NCI-H748 (cell line): ENCODE data around the gene TCF23.

Experiments
- DNase-seq: peaks from one replicate; lab custom pipeline; 2025; ENCODE audit not compliant: unreplicated experiment; lab: John Stamatoyannopoulos, UW

TCF23 gene

DNA sequence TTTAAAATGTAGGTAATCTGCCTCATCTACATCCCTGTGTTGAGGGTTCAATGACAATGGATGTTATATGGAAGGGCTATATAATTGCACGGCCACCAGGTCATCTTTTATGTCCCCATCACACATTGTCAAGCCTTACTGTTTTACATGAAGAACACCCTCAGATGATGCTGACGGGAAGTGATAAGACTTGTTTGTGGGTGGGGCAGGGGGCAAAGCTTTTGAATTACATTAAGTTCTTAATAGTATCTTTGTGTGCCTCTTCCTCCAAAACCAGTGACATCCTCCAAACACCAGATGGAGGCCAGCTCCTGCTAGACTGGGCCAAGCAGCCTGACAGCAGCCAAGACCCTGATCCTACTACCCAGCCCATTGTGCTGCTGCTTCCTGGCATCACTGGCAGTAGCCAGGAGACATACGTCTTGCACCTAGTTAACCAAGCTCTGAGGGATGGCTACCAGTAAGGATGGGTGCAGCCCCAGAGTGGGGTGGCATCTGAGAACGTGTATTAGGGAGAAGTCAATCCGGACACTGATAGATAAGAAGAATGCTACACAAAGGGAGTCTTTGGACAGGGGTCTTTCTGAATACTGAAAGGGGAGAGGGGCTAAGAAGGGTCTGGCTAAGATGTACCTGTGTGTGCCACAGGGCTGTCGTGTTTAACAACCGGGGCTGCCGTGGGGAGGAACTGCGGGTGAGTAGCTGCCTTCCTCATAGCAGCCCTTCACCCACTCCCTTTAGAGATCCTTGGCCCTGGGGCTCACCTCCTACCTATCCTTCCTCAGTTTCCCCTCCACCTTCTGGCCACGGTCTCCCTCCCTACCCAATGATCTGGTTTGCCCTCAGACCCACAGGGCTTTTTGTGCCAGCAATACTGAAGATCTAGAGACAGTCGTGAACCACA lies 19.9 kb upstream of the TCF23 start:
- DNase-seq: no peak

DNA sequence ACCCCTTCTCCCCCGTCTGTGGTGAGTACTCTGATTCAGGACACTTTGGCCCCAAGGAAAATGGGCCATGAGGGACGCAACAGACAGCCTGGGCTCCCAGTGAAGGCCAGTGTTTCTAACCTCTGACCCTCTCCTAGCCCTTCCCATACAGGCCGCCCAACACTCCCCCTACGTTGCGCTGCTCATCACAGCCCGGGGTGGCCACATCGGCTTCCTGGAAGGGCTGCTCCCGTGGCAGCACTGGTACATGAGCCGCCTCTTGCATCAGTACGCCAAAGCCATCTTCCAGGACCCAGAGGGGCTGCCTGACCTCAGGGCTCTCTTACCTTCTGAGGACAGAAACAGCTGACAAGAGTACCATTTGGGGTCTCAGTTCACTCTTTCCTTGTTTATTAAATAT lies 18.4 kb upstream of the TCF23 start:
- DNase-seq: no peak

DNA sequence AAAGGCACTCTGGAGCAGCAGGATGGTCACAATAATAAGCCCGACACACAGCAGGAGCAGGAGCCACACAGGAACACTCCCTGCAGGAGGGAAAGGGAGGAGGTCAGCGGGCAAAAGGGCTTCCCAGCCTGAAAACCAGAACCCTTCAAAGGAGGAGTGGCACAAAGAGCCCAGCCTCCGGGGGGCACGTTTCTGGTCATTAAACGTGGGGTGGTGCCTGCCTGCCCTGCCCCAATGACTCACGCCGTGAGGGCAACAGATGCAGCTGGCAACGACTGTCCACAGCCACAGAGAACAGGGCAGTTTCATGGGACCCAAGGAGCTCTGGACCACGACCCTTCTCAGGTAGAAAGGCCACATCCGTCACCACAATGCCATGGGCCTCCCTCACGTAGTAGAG lies 17.4 kb upstream of the TCF23 start:
- no peak for DNase-seq

DNA sequence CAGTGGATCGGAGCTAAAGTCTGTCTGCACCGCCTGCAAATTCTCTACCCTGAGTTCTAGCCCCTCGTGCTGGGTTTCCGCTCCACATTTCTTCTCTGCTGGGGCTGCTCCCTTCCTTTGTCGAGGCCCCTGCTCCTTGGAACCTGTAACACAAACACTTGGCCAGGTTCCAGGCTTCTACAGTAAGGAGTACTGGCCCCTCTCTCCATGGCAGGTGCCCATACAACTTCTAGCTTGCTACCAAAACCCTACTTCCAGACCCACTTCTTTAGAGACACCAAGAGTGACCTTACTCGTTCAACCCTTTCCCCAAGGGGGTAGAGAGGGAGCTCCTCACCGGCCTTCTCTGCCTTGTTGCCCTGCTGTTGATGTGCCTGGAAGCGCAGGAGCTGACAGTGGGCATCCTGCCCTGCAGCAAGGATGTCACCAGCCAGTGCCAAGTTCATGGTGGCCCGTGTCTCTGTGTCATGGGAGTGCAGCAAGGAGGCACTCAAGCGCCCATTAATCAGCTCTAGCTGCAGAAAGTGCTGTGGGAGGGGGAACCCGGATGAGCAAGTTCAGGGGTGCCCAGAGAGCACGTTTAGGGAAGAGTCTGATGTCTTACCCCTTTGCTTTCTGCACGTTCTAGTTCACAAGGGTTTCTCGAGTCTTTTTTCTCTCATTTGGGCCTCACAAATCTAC lies 15.5 kb upstream of the TCF23 start:
- DNase-seq: no peak

DNA sequence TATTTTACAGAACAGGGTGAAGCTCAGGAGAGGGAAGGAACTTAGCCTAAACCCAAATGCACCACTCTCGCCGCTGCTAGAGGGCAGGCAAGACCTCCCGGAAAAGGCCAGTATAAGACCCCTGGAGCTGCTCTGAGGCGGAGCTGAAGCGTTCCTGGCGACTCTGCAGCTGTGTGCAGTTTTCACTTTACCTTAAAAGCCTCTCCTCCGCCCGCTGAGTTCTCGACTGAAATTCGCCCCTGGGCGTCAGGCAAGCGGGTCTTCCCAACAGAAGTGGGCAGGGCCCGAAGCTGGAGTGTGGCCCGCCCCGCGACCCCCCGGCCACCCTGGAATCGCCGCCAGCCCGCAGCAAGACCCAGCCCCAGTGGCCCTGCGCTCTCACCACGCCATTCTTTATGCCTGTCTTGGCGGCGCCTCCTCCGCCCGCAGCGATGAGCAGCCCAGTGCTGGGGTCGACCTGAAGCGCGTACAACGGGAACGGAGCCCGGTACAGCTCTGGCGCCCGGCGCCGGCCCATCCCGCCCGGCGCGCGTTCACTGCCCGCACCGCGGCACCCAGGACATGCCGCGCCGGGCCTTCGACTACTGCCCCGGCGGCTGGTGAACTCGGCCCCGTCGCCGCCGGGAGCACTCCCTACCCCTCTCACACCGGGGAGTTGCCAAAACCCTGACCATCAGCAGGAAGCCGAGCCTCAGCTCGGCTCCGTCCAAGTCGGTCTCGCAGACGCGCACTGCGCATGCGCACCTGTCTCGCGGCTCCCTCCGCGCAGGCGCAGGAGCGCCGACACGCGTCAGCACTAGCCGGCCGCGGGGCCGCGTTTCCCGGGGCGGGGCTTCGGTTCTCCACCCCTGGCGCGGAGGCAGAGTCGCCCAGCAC lies 14.7 kb upstream of the TCF23 start, which contains the start of gene PREB:
Gene PREB (minus strand): TSS at position 732 of the 876 bp plus-strand sequence. CDS start 215 bp downstream, at position 517.
- DNase-seq: peak; percentile 97

DNA sequence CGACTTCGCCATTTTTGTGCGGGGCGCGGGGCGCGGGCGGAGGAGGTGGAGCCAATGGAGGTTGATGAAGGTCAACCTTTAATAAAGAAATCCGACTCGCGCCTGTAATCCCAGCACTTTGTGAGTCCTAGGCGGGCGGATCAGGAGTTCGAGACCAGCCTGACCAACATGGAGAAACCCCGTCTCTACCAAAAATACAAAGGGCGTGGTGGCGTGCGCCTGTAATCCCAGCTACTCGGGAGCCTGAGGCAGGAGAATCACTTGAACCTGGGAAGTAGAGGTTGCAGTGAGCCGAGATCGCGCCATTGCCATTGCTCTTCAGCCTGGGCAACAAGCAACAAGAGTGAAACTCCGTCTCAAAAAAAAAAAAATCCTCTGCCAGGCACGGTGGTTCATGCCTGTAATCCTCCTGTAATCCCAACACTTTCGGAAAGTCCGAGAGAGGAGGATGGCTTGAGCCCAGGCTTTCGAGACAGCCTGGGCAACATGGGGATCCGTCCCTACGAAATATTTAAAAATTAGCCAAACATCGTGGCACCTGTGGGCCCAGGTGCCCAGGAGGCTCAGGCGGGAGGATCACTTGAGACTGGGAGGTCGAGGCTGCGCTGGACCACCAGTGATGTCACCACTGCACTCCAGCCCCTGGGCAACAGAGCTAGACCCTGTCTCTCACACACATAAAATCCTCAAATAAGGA lies 13.9 kb upstream of the TCF23 start:
- no peak for DNase-seq

DNA sequence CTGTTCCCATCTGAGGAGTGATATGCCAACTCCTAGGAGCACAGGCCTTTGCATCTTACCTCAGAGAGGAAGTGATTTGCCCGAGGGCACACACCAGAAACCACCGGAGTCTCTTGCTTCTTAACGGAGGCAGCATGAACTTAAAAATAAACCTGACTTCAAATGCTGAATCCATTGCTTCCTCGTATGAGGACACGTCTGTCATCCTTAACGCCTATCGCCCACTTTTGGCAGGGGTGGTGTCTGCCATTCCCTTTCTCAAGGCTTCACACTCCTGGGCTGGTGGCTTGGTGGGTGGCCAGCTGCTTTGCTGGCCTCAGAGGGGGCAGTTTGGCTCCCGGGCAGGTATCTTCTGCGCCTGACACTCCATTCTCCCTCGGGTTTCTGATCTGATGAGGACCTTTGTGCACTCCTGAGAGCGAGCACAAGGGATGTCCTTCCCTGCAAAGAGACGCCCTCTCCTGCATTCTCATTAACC lies 13.3 kb upstream of the TCF23 start:
- no peak for DNase-seq

DNA sequence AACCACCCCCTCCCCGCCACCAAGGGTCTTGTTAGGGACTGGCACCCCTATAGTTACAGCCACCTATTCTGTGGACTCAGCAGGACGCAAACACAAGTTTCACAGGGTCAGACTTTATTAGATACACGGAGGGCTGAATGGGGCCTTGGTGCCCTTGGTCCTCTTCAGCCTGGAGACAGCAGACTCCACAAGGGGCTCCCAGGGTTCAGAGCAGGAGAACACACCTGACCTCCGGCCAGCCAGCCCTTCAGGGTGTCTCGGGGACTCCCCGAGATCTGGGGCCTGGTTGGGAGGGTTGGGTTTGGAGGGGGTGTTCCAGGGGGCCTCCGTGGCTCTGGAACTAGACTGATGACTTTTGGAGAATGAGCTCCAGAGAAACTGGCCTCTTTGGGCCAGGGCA lies 12.1 kb upstream of the TCF23 start:
- no peak for DNase-seq

DNA sequence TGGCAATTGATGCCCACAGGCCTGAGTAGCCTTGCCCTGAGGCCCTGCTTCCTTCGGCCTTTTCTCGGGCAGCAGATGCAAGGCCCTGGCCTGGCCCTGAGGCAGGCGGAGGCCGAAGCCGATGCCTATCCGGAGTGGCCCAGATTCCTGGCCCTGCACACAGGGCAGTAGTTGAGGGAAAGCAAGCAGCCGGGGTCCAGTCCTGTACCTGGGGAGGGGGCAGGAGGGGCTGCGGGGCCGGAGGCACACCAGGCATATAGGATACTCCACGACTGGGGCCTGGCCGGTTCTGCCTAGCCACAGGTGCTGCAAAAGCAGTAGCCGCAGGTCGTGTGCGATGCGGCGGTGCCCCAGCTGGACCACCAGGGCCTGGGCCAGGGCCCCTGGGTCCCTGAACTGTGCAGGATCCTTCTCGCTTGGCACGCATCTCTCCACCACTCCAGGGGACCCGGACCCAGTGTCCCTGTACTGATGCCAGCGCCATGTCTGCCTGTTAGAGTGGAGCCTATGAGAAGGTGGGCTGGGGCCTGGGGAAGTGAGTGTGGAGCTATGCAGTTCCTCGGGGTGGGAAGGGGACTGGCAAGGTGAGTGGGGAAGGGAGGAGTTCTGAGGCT lies 11.4 kb upstream of the TCF23 start:
- DNase-seq: no peak

DNA sequence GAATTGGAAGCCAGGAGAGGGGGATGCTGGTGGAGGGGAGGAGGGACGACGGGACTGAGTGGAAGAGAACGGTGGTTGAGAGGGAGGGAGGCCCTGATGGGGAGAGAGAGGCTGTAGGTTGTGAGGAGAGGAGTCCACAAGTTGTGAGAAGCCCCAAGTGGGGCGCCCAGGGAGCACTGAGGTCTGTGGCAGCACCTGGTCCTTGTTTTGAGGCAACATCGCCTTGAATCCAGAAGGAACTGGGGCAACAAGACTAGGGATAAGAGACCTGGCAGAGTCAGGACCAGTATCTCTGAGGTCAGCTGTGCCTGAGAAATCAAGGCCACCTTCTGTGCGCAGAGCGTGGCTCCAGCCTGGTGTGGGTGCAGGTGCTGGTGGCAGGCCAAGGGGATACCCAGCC lies 10.7 kb upstream of the TCF23 start:
- DNase-seq: no peak

DNA sequence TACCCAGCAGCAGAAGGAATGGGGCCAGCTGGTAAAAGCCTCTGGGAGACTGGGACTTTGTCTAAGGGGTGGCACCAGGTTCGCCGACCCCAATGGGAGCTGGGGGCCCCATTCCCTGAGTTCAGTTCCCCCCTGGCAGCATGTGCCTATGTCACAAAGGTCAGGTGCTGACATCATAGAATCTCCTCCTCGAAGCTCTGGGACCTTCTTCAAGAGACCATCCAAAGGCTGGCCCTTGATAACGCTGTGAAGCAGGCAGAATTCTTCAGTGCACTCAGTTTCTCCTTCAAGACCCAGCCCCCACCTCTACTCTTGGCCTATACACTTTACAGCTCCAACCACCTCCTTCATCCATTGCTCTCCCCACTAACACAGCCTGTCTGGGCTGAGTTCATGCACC lies 9.5 kb upstream of the TCF23 start, which contains the start of gene PRR30:
Gene PRR30 (minus strand): TSS at position 101 of the 400 bp plus-strand sequence. CDS start 1,081 bp downstream, outside the sequence.
- DNase-seq: no peak

DNA sequence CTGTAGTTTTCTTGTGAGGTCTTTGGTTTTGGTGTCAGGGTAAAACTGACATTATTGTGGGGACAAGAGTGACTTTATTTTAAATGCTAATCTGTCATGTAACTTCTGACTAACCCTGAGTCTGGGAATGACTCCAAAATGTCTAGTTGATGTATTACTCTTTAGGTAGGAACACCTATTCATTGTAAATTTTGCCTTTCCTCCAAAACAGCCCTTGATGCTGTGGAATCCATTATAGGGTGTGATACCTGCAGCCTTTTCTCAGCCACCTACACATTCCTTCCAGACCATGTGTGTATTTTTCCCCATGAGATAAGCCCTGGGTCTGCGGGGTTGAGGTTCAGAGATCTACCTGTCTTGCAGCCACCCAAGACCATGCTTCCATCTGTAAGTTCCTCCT lies 5.5 kb upstream of the TCF23 start:
- DNase-seq: no peak

DNA sequence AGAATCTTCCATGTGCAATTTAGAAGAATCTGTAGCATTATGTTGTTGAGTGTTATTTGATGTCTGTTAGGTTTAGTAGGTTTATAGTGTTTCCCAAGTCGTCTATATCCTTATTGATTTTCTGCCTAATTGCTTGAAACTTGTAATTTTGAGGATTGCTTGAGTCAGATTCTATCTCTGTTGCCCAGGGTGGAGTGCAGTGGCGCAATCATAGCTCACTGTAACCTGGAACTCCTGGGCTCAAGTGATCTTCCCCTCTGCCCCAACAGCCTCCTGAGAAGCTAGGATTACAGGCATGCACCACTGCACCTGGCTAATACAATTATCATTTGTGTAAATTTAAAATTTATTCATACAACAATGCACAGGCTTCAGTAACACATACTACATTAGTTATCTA lies 3.1 kb upstream of the TCF23 start:
- DNase-seq: no peak

DNA sequence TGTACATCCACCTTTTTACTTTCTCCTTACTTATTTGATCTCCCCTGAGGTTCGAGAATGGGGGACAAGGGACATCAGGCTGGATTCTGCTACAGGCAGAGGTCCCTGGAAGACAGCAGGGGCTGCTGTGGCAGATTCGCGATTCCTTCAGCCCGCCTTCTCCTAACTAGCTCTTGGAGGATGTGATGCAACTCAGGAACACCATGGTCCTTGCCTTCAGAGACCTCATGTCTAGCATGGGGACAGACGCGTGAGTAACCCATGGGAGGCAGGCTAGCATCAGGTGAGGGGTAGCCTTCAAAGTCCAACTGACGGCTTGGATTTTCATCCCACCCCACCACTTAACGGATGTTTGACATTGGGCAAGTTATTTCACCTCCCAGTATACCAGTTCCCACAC lies 869 bp upstream of the TCF23 start:
- DNase-seq: no peak

DNA sequence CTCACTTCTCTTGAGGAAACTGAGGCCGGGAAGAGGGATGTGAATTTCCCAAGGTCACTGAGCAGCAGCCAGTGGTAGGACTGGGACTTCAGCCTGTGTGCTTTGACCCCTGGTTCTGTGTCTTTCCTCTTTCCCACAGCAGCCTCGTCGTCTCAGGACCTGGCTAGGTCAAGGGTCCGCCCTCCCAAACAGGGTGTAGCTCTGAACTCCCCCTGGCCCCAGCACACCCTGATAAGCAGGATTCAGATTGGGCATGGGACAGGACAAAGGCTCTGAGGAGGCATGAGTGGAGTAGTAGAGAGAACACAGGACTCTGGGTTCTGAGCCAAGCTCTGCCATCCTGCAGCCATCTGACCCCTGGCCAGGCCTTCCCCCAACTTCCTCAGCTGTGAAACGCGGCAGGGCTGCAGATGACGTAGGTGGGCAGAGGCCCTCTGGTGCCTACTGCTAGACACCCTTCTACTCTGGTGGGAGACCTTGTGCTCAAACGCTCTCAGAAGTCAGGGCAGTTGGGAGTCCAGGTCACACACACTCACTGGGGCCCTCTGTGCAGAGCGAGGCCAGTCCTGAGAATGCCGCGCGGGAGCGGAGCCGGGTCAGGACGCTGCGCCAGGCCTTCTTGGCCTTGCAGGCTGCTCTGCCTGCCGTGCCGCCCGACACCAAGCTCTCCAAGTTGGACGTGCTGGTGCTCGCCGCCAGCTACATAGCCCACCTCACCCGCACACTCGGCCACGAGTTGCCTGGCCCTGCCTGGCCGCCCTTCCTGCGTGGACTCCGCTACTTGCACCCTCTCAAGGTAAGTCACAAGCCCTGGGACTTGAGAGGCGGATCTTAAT lies 984 bp downstream of the TCF23 start:
- no peak for DNase-seq

DNA sequence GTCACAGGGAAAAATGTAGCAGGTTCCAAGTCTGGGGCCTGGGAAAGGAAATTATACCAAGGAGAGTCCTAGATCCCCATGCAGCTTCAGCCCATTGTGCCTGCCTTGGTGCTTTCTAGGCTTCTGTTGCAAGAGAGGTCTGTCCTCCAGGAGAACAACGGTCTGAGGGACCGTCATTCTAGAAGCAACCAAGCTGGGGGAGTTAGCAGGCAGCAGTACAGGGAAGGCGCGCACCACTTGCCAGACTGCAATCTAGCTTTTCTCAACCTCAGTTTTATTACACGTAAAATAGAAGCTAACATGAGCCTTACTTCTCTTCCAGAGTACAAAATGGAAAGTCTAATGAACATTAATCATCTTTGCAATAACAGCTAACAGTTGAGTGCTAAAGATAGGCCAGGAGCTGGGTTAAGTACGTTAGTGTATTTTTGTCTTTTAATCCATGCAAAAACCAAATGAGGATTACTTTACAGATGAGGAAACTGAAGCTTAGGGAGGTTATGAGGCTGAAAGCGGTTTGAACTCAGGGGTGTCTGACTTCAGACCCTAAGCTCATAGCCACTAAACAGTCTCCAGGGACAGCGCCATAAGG lies 1.9 kb downstream of the TCF23 start:
- no peak for DNase-seq

DNA sequence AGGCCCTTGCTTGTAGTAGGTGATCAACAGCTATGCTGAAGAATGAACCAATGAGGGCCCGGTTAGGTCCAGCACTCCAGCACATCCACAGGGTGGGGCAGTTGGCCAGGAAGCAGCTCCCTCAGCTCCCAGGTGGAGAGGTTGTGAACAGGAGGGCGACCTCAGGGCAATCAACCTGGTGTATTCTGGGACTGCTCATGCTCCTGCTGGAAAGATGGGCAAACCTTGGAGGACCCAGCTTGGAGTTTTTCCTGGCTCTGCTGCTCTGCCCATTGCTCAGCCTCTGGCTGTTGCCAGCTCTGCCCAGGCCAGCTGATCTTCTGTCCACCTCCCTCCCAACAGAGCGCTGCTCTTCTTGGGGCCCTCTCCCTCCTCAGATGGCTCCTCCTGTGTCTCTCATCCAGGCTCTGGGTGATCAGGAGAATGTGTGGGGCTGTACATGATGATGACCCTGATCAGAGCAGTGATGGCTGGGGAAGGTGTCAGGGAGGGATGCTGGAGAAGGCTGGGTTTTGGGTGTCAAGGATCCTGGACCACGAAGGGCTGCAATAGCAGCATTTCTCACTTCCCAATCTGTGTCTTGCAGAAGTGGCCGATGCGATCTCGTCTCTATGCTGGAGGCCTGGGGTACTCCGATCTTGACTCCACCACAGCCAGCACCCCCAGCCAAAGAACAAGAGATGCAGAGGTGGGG lies 3.4 kb downstream of the TCF23 start:
- DNase-seq: no peak

DNA sequence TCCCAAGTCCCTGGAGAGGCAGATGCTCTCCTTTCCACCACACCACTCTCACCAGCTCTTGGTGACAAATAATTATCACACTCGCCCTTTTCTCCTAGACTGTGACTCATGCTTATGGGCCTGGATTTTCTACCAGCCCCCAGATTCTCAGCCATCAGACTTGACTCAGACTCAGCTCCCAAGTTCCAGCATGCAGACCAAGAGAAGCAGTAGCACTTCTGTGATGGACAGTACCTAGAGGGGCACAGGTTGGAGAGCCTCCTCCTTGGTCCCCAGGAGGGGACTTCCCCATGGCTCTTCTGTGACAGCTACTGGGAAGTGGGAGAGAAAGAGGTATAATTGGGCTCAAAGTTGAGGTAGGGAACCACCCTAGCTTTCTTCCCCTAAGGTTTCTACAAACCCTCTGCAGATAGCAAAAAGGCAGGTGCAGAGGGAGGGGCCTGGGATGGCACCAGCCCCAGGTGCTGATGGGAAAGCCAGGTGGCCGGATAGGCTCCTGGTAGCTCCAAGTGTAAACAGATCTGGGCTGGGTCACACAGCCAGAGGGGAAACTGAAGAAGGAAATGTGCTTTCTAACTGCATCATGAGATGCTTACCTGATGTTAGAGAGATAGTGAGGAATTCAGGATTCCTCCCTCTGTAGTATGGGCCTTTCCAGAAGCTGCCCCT lies 4.1 kb downstream of the TCF23 start:
- peak; percentile 71 for DNase-seq
